HCT116 (cell line): ENCODE measurements around the gene TOX2. TPM values are rescaled to one million over a fixed set of nuclear protein-coding genes. Genes with fewer than 3 reads are reported as not detected.

ENCODE experiments used
- ATAC-seq: fragments of 200-7000 bp; cut with Tn5 transposase; 2 replicates; pipeline ENCODE4 v1.9.1; 2020; ENCODE audit warnings: mild to moderate bottlenecking, moderate library complexity
- BruUV-seq: library from RNA; stranded (reverse); fragments of 400-500 nt; replicated peaks from 2 replicates; lab custom pipeline; 2021; lab: Mats Ljungman, UMichigan
- CTCF ChIA-PET: fragments of 300-600 bp; sonication (Branson Sonifier 250); formaldehyde crosslinking; loops from one replicate; lab custom pipeline; 2021; ENCODE audit warnings: antibody characterized with exemption; lab: Charles Lee
- POLR2A ChIA-PET: fragments of 300-600, 350-600 bp; sonication (Branson Sonifier 250); formaldehyde crosslinking; loops from one replicate; lab custom pipeline; 2021; ENCODE audit warnings: antibody characterized with exemption; lab: Charles Lee
- RAD21 ChIA-PET, 2 experiments: fragments of 300-600 bp; sonication (Branson Sonifier 250); formaldehyde crosslinking; loops; one replicate each; lab custom pipeline; 2023; ENCODE audit warnings: low total read pairs in 2 of 2; ENCODE audit not compliant: uncharacterized antibody in 2 of 2, unreplicated experiment in 2 of 2, low non-redundant PET in 1 of 2; lab: Charles Lee
- DNase-seq: peaks from one replicate; pipeline ENCODE4 v3.0.0-alpha.2; 2010; ENCODE audit warnings: low read depth, low spot score
- H2AFZ ChIP-seq: fragments of 200-600 bp; shearing (Covaris generic), sonication (generic); 2 replicates; pipeline ENCODE4 v1.6.1; 2017; ENCODE audit warnings: low read depth, mixed run types, mixed read lengths, antibody characterized with exemption, low read length; ENCODE audit not compliant: poor library complexity, severe bottlenecking
- H3K27ac ChIP-seq: 2 replicates; pipeline ENCODE4 v1.5.1; 2012; ENCODE audit warnings: low read depth, low read length
- H3K27me3 ChIP-seq: fragments of 200-600 bp; sonication (generic); 2 replicates; pipeline ENCODE4 v1.6.1; 2016; ENCODE audit warnings: mixed run types, low read length, mixed read lengths; ENCODE audit not compliant: insufficient read depth
- H3K36me3 ChIP-seq, 2 experiments: fragments of 200-500 bp in 1 of 2; fragments of 200-600 bp in 1 of 2; sonication (Bioruptor generic) in 1 of 2; sonication (generic) in 1 of 2; 2 replicates each; pipeline versions ENCODE4 v1.5.1 to v1.6.1; 2014 to 2016; ENCODE audit warnings: low read length in 2 of 2, inconsistent platforms in 1 of 2, mixed read lengths in 1 of 2, mixed run types in 1 of 2; ENCODE audit not compliant: insufficient read depth in 2 of 2, control insufficient read depth in 1 of 2
- H3K4me1 ChIP-seq, 2 experiments: fragments of 200-600 bp in 1 of 2; sonication (generic) in 1 of 2; 2 replicates each; pipeline versions ENCODE4 v1.5.1 to v1.6.1; 2012 to 2017; ENCODE audit warnings: low read length in 2 of 2, inconsistent platforms in 1 of 2, mild to moderate bottlenecking in 1 of 2, mixed read lengths in 1 of 2, mixed run types in 1 of 2, moderate library complexity in 1 of 2; ENCODE audit not compliant: insufficient read depth in 2 of 2, control insufficient read depth in 1 of 2
- H3K4me2 ChIP-seq: fragments of 200-600 bp; sonication (generic); 2 replicates; pipeline ENCODE4 v1.6.1; 2017; ENCODE audit warnings: mixed run types, low read length, mixed read lengths
- H3K4me3 ChIP-seq, 2 experiments: fragments of 200-600 bp in 1 of 2; sonication (generic) in 1 of 2; replicated peaks in 1 of 2; 2 replicates each; pipeline ENCODE4 v1.5.1; 2011 to 2016; ENCODE audit warnings: low read length in 2 of 2, control low read depth in 1 of 2, low read depth in 1 of 2, mild to moderate bottlenecking in 1 of 2, mixed read lengths in 1 of 2, mixed run types in 1 of 2
- H3K79me2 ChIP-seq: fragments of 200-600 bp; sonication (generic); 2 replicates; pipeline ENCODE4 v1.6.1; 2017; ENCODE audit warnings: mild to moderate bottlenecking, mixed run types, low read length, moderate library complexity, mixed read lengths; ENCODE audit not compliant: insufficient read depth
- H3K9ac ChIP-seq: fragments of 200-600 bp; sonication (generic); 2 replicates; pipeline ENCODE4 v1.6.1; 2016; ENCODE audit warnings: low read length, mixed read lengths
- H3K9me2 ChIP-seq: fragments of 200-600 bp; sonication (generic), shearing (Covaris generic); 2 replicates; pipeline ENCODE4 v1.6.1; 2017; ENCODE audit warnings: mixed run types, mild to moderate bottlenecking, moderate library complexity; ENCODE audit not compliant: insufficient read depth
- H3K9me3 ChIP-seq, 2 experiments: fragments of 200-500 bp in 1 of 2; fragments of 200-600 bp in 1 of 2; sonication (Bioruptor generic) in 1 of 2; sonication (generic) in 1 of 2; 2 replicates each; pipeline ENCODE4 v1.6.1; 2014 to 2017; ENCODE audit warnings: low read length in 2 of 2, mixed read lengths in 2 of 2, inconsistent platforms in 1 of 2, low read depth in 1 of 2, mild to moderate bottlenecking in 1 of 2, mixed run types in 1 of 2, moderate library complexity in 1 of 2; ENCODE audit not compliant: control insufficient read depth in 1 of 2, insufficient read depth in 1 of 2
- H4K20me1 ChIP-seq: fragments of 200-600 bp; sonication (generic), shearing (Covaris generic); 2 replicates; pipeline ENCODE4 v1.6.1; 2017; ENCODE audit warnings: mixed run types, mild to moderate bottlenecking, moderate library complexity; ENCODE audit not compliant: insufficient read depth
- ATF3 ChIP-seq: IDR thresholded peaks from 2 replicates; pipeline ENCODE4 v1.6.1; 2012
- CBX3 ChIP-seq: IDR thresholded peaks from 2 replicates; pipeline ENCODE4 v1.6.1; 2012; ENCODE audit warnings: low read depth
- CEBPB ChIP-seq: IDR thresholded peaks from 2 replicates; pipeline ENCODE4 v1.6.1; 2012; ENCODE audit warnings: low read depth
- CTCF ChIP-seq, 3 experiments: fragments of 200-600 bp in 1 of 3; sonication (generic) in 1 of 3; IDR thresholded peaks in 2 of 3; conservative IDR thresholded peaks in 1 of 3; 2 replicates each; pipeline ENCODE4 v1.5.1; 2012 to 2017; ENCODE audit warnings: low read depth in 2 of 3, low read length in 2 of 3, antibody characterized with exemption in 1 of 3, borderline replicate concordance in 1 of 3, control low read depth in 1 of 3, mild to moderate bottlenecking in 1 of 3, mixed read lengths in 1 of 3, mixed run types in 1 of 3, moderate library complexity in 1 of 3; ENCODE audit not compliant: insufficient read depth in 1 of 3
- ELF1 ChIP-seq: IDR thresholded peaks from 2 replicates; pipeline ENCODE4 v1.6.1; 2012; ENCODE audit warnings: low read depth, borderline replicate concordance
- EZH2 ChIP-seq: fragments of 200-600 bp; sonication (generic); IDR thresholded peaks from 2 replicates; pipeline ENCODE4 v1.6.1; 2017; ENCODE audit warnings: antibody characterized with exemption, mixed run types
- EZH2phosphoT487 ChIP-seq: fragments of 200-600 bp; IDR thresholded peaks from 2 replicates; pipeline ENCODE4 v1.6.1; 2018; ENCODE audit warnings: antibody characterized with exemption, borderline replicate concordance
- JUND ChIP-seq: IDR thresholded peaks from 2 replicates; pipeline ENCODE4 v1.6.1; 2012
- POLR2A ChIP-seq: IDR thresholded peaks from 2 replicates; pipeline ENCODE4 v1.7.0; 2011; ENCODE audit warnings: borderline replicate concordance; ENCODE audit not compliant: insufficient read depth, insufficient read length; ENCODE audit errors: extremely low read depth
- POLR2AphosphoS5 ChIP-seq: IDR thresholded peaks from 2 replicates; pipeline ENCODE4 v1.6.1; 2011; ENCODE audit warnings: mild to moderate bottlenecking, low read depth, low read length, moderate library complexity
- RAD21 ChIP-seq: IDR thresholded peaks from 2 replicates; pipeline ENCODE4 v1.6.1; 2012; ENCODE audit warnings: low read depth, mild to moderate bottlenecking
- REST ChIP-seq: IDR thresholded peaks from 2 replicates; pipeline ENCODE4 v1.6.1; 2012; ENCODE audit warnings: low read depth
- SIN3A ChIP-seq: IDR thresholded peaks from 2 replicates; pipeline ENCODE4 v1.6.1; 2012; ENCODE audit warnings: low read depth
- YY1 ChIP-seq: IDR thresholded peaks from 2 replicates; pipeline ENCODE4 v1.6.1; 2011; ENCODE audit warnings: low read length, low read depth, moderate library complexity, mild to moderate bottlenecking; ENCODE audit not compliant: insufficient replicate concordance; ENCODE audit errors: extremely low read depth
- ZFX ChIP-seq: fragments of 450-650 bp; IDR thresholded peaks from 2 replicates; pipeline ENCODE4 v1.6.1; 2017
- ZNF274 ChIP-seq: fragments of 200-500 bp; sonication (Bioruptor generic); IDR thresholded peaks from 2 replicates; pipeline ENCODE4 v1.6.1; 2014; ENCODE audit warnings: mild to moderate bottlenecking, low read depth, low read length, inconsistent platforms
- intact Hi-C: fragments of 100-400 bp; cut with micrococcal nuclease; formaldehyde crosslinking; loops from 2 replicates; pipeline ENCODE4 v1.10.0; 2022
- total RNA-seq: library from RNA; stranded (reverse); gene quantifications from one replicate; pipeline ENCODE4 v1.2.1, GENCODE V29; 2021; ENCODE audit not compliant: unreplicated experiment
- TF ChIP-seq, protein P1 (sequence below): IDR thresholded peaks from 2 replicates; pipeline ENCODE4 v1.6.1; 2012
- TF ChIP-seq, protein P2 (sequence below): IDR thresholded peaks from 2 replicates; pipeline ENCODE4 v1.6.1; 2011; ENCODE audit warnings: mild to moderate bottlenecking, low read length, moderate library complexity; ENCODE audit not compliant: insufficient replicate concordance; ENCODE audit errors: extremely low read depth

TOX2 gene
- total RNA-seq, 1 experiment from 2014 or later: 39.6 TPM

GRCh38 chr20:43985121-43985520, 70.5 kb downstream of the TOX2 start:
- no peak overlapping the region for H3K27ac ChIP-seq
- H3K9ac ChIP-seq: no peak overlapping the region
- POLR2A ChIA-PET: interaction anchor here (0.8 to 1.0 kb wide), 2 partner anchors 10 to 12 kb away, joined by 3 to 4 read pairs; no protein-coding TSS in a partner anchor

More at GRCh38 chr20:43985121-43985520, 70.5 kb downstream of the TOX2 start:
- no peak overlapping the region for H2AFZ ChIP-seq
- intact Hi-C loops: no loop called here
- ChIA-PET CTCF (interaction anchor here (2.7 kb wide), 1 partner anchor 10 kb away, joined by 9 read pairs; no protein-coding TSS in a partner anchor), RAD21 (no interaction called here)
- TF ChIP-seq ATF3 (no peak), RAD21 (no peak), ELF1 (no peak), POLR2AphosphoS5 (no peak), JUND (no peak), EZH2 (no peak), POLR2A (no peak), SIN3A (no peak), ZNF274 (no peak), CTCF (IDR thresholded peaks at IDR 0.05 in 2 of 3, conservative IDR thresholded peaks at IDR 0.05 in 1 of 3; ENCODE audit: borderline replicate concordance in 1 of 3, insufficient read depth in 1 of 3, low read depth in 2 of 3, low read length in 2 of 3) (no peak), CBX3 (no peak), ZFX (no peak), REST (no peak), CEBPB (no peak), YY1 (no peak), EZH2phosphoT487 (no peak)
- TF ChIP-seq, protein P1, sequence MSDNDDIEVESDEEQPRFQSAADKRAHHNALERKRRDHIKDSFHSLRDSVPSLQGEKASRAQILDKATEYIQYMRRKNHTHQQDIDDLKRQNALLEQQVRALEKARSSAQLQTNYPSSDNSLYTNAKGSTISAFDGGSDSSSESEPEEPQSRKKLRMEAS: no peak
- TF ChIP-seq, protein P2, sequence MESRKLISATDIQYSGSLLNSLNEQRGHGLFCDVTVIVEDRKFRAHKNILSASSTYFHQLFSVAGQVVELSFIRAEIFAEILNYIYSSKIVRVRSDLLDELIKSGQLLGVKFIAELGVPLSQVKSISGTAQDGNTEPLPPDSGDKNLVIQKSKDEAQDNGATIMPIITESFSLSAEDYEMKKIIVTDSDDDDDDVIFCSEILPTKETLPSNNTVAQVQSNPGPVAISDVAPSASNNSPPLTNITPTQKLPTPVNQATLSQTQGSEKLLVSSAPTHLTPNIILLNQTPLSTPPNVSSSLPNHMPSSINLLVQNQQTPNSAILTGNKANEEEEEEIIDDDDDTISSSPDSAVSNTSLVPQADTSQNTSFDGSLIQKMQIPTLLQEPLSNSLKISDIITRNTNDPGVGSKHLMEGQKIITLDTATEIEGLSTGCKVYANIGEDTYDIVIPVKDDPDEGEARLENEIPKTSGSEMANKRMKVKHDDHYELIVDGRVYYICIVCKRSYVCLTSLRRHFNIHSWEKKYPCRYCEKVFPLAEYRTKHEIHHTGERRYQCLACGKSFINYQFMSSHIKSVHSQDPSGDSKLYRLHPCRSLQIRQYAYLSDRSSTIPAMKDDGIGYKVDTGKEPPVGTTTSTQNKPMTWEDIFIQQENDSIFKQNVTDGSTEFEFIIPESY: no peak
- no peaks in the 10 kb centered on the region for H3K36me3 ChIP-seq
- BruUV-seq: no TSS peak
- DNase-seq: no peak
- no peak overlapping the region for H3K4me3 ChIP-seq
- H3K4me2 ChIP-seq: no peak overlapping the region
- H3K9me3 ChIP-seq: no peaks in the 10 kb centered on the region
- H4K20me1 ChIP-seq: no peaks in the 10 kb centered on the region
- no peaks in the 10 kb centered on the region for H3K27me3 ChIP-seq
- no peak for ATAC-seq
- no peaks in the 10 kb centered on the region for H3K9me2 ChIP-seq
- H3K79me2 ChIP-seq: no peaks in the 10 kb centered on the region
- H3K4me1 ChIP-seq: peaks cover 0 to 19% of the 10 kb centered on the region in 2 experiments; a peak in 2 of 4 replicates
